Heart left ventricle (tissue), 16 donors: ENCODE results near the gene SLC9A5. TPM values are rescaled to one million over a fixed set of nuclear protein-coding genes. Genes with fewer than 3 reads are reported as not detected.

Source experiments
- ATAC-seq, 4 donors: fragments of 200-7000 bp; cut with Tn5 transposase; one replicate each; pipeline ENCODE4 v1.9.1; 2020 to 2022; ENCODE audit warnings: moderate library complexity in 4 of 4, mild to moderate bottlenecking in 3 of 4, moderate number of reproducible peaks in 1 of 4
- DNase-seq, 5 donors: peaks; one replicate each; pipeline ENCODE4 v3.0.0-alpha.2; 2020
- H3K27ac ChIP-seq, 12 donors: fragments of 200-600 bp; sonication (generic) in 4 of 12; one replicate each; pipeline versions ENCODE4 v1.5.0 to v1.8.0; 2016 to 2022; ENCODE audit warnings: mild to moderate bottlenecking in 2 of 12
- H3K27me3 ChIP-seq, 9 donors: fragments of 200-600 bp; sonication (generic) in 2 of 9; one replicate each; pipeline versions ENCODE4 v1.5.1 to v1.8.0; 2016 to 2022; ENCODE audit warnings: mild to moderate bottlenecking in 3 of 9
- H3K36me3 ChIP-seq, 9 donors: fragments of 200-600 bp; sonication (generic) in 2 of 9; one replicate each; pipeline versions ENCODE4 v1.5.0 to v1.8.0; 2018 to 2022; ENCODE audit warnings: mild to moderate bottlenecking in 2 of 9
- H3K4me1 ChIP-seq, 12 donors: fragments of 200-600 bp; sonication (generic) in 4 of 12; one replicate each; pipeline versions ENCODE4 v1.5.0 to v1.8.0; 2016 to 2022; ENCODE audit warnings: mild to moderate bottlenecking in 3 of 12
- H3K4me3 ChIP-seq, 12 donors: fragments of 200-600 bp; sonication (generic) in 4 of 12; one replicate each; pipeline versions ENCODE4 v1.5.0 to v1.8.0; 2017 to 2022; ENCODE audit warnings: mild to moderate bottlenecking in 9 of 12, moderate library complexity in 4 of 12
- H3K9me3 ChIP-seq, 12 donors: fragments of 200-600 bp; sonication (generic) in 4 of 12; one replicate each; pipeline versions ENCODE4 v1.5.0 to v1.8.0; 2016 to 2022; ENCODE audit warnings: mild to moderate bottlenecking in 1 of 12
- POLR2A ChIP-seq, 2 donors: fragments of 450-650 bp; IDR thresholded peaks; one replicate each; pipeline ENCODE4 v1.6.1; 2017; ENCODE audit warnings: antibody characterized with exemption in 2 of 2, mild to moderate bottlenecking in 2 of 2, moderate library complexity in 2 of 2
- WGBS, 4 donors: extraction: QIAGEN DNeasy Blood & Tissue Kit in 2 of 4; methylation state at CpG; one replicate each; pipeline versions ENCODE4 v1.1.5 to v1.1.7; 2013 to 2018; 5-methylcytosine and 5-hydroxymethylcytosine counted together
- intact Hi-C, 10 donors: fragments of 100-400 bp; cut with DNase I; formaldehyde crosslinking; loops; one replicate each; pipeline versions ENCODE4 v1.11.1 to v1.14.2; 2022
- polyA plus RNA-seq, 2 donors: library from polyadenylated mRNA; stranded (reverse); fragments of 200-250 nt; gene quantifications; one replicate each; pipeline ENCODE4 v1.2.3, GENCODE V29; 2013
- total RNA-seq, 9 donors: library from RNA; depleted of rRNA in 2 of 9; stranded (reverse); fragments of >200 nt in 2 of 9; fragmentation: NEBNext Ultra II Directional in 3 of 9; extraction: Animal tissue kit (Norgen Biotek cat#: 25700) in 3 of 9; gene quantifications; one replicate each; pipeline versions ENCODE4 v1.1.0 to v1.2.4, GENCODE V29; 2016 to 2023
- TF ChIP-seq, protein P1 (sequence below), 12 donors: fragments of 200-600 bp; sonication (generic) in 4 of 12; IDR thresholded peaks; one replicate each; pipeline versions ENCODE4 v1.5.0 to v1.8.0; 2018 to 2022; ENCODE audit warnings: antibody characterized with exemption in 12 of 12, mild to moderate bottlenecking in 5 of 12
- donor health status: ischemic (EF 13 %, LVEDD 7.1; RV severe dilation, severe dysfunction).
- donor health status: healthy with polysubstance abuse.
- donor health status: DM: no; HTN: yes; CAD: no.
- donor health status: DM: no; HTN: no; CAD: no.
- donor health status: ischemic (EF 25% LVEDD 6.9; RV normal size, moderate dysfunction).
- donor health status: ischemic (EF 25% LVEDD 5.7; RV mildly dilated, moderate dysfunction).
- donor health status: healthy.
- donor health status: DM: yes; HTN: yes; CAD: no.
- donor health status: ischemic (EF 35%, LVEDD 5.7; RV mildly dilated, moderate dysfunction).
- donor health status: nonischemic (EF 11% LVEDD 7.7; RV severe dilation, severe dysfunction).
- donor health status: DM: yes; HTN: yes; CAD: no.
- donor health status: PGD.
- donor health status: ischemic (EF 29% LVEDD 5.4; RV normal size, mild dysfunction).
- donor health status: nonischemic (EF 23%, LVEDD 6.1; RV moderate dilation, normal function).

Gene SLC9A5
- total and polyA plus RNA-seq, 11 donors, result 0.16 to 2.0 (median 1.2) TPM

DNA sequence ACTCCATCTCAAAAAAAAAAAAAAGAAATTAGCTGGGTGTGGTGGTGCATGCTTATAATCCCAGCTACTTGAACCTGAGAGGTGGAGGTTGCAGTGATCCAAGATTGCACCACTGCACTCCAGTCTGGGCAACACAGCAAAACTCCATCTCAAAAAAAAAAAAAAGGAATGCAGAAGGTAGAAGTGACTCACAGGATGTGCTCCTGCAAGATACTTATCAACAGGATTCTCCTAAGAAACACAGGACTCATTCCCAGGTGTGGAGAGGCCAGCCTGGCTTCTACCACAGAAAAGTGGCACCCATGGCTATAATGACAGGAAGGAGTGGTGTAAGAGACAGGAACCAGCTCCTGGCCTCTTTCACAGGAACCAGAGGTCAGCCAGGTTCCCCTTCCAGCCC, 36.0 kb upstream of the SLC9A5 start:
- Histone ChIP-seq H3K36me3 (peaks cover 0 to 4% (median 0%) of the 10 kb centered on the region in 9 donors), H3K4me3 (no peak overlapping the region), H3K27me3 (no peaks in the 10 kb centered on the region), H3K27ac (no peak overlapping the region), H3K9me3 (no peaks in the 10 kb centered on the region), H3K4me1 (peaks cover 8 to 40% (median 25%) of the 10 kb centered on the region in 12 donors)
- DNase-seq (no peak), ATAC-seq (no peak)
- no peak for TF ChIP-seq POLR2A (IDR thresholded peaks at IDR 0.05)
- TF ChIP-seq, protein P1, sequence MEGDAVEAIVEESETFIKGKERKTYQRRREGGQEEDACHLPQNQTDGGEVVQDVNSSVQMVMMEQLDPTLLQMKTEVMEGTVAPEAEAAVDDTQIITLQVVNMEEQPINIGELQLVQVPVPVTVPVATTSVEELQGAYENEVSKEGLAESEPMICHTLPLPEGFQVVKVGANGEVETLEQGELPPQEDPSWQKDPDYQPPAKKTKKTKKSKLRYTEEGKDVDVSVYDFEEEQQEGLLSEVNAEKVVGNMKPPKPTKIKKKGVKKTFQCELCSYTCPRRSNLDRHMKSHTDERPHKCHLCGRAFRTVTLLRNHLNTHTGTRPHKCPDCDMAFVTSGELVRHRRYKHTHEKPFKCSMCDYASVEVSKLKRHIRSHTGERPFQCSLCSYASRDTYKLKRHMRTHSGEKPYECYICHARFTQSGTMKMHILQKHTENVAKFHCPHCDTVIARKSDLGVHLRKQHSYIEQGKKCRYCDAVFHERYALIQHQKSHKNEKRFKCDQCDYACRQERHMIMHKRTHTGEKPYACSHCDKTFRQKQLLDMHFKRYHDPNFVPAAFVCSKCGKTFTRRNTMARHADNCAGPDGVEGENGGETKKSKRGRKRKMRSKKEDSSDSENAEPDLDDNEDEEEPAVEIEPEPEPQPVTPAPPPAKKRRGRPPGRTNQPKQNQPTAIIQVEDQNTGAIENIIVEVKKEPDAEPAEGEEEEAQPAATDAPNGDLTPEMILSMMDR (IDR thresholded peaks at IDR 0.05), result no peak
- intact Hi-C loops, result no loop called here

GRCh38 chr16:67213197-67214019, 35.4 kb upstream of the SLC9A5 start:
- no peak for ATAC-seq
- Histone ChIP-seq H3K36me3 (peaks cover 0 to 4% (median 0%) of the 10 kb centered on the region in 9 donors), H3K27ac (no peak overlapping the region), H3K27me3 (no peaks in the 10 kb centered on the region), H3K4me3 (no peak overlapping the region), H3K9me3 (no peaks in the 10 kb centered on the region), H3K4me1 (peaks cover 8 to 47% (median 30%) of the 10 kb centered on the region in 12 donors)
- no peak for DNase-seq
- no peak for TF ChIP-seq POLR2A (IDR thresholded peaks at IDR 0.05)
- TF ChIP-seq, protein P1 (IDR thresholded peaks at IDR 0.05), result no peak
- 74 to 80% (median 75%) methylated on average over 6 to 8 of the region's 8 CpGs for WGBS, 4 donors
- intact Hi-C loops, result no loop called here

GRCh38 chr16:67215706-67216105, 33.1 kb upstream of the SLC9A5 start:
- no peak for TF ChIP-seq POLR2A (IDR thresholded peaks at IDR 0.05)
- TF ChIP-seq, protein P1 (IDR thresholded peaks at IDR 0.05), result no peak
- Histone ChIP-seq H3K4me1 (peaks cover 8 to 47% (median 31%) of the 10 kb centered on the region in 12 donors), H3K36me3 (peaks cover 0 to 5% (median 0%) of the 10 kb centered on the region in 9 donors), H3K27ac (no peak overlapping the region), H3K4me3 (no peak overlapping the region), H3K9me3 (no peaks in the 10 kb centered on the region), H3K27me3 (no peaks in the 10 kb centered on the region)
- intact Hi-C loops, result no loop called here
- peak in 1 of 4 donors; percentile 7 for ATAC-seq
- 71 to 84% (median 74%) methylated on average over 5 of the region's 5 CpGs for WGBS, 4 donors
- DNase-seq, result no peak

- peaks cover 0 to 5% (median 0%) of the 10 kb centered on the region in 9 donors for H3K36me3 ChIP-seq
- WGBS, 4 donors, result 33 to 38% (median 35%) methylated on average over 18 of the region's 18 CpGs
- H3K4me3 ChIP-seq, result peak overlapping the region in 1 of 12 donors; percentile 0
- peak overlapping the region; percentile 21 to 85 (median 70) for H3K27ac ChIP-seq
- ATAC-seq (peak; percentile 82 to 93 (median 90)), DNase-seq (peak in 4 of 5 donors; percentile 77 to 84 (median 80))
- no peaks in the 10 kb centered on the region for H3K9me3 ChIP-seq
- intact Hi-C loops, result no loop called here
- H3K27me3 ChIP-seq, result no peaks in the 10 kb centered on the region
- TF ChIP-seq, protein P1 (IDR thresholded peaks at IDR 0.05), result no peak
- TF ChIP-seq POLR2A (IDR thresholded peaks at IDR 0.05), result peak in 1 of 2 donors; percentile 16
- H3K4me1 ChIP-seq, result peaks cover 8 to 47% (median 31%) of the 10 kb centered on the region in 12 donors
Observed at GRCh38 chr16:67216612-67217490, 31.9 kb upstream of the SLC9A5 start.
